SK-N-SH treated with all-trans-retinoic acid at 6 μM for 48 hours (cell line): Measurements from ENCODE around the gene FLT3LG.

Experiments used
- PATZ1 ChIP-seq: fragments of 250-450 bp; sonication (Bioruptor Pico); IDR thresholded peaks from 2 replicates; pipeline ENCODE4 v1.8.0; 2020; ENCODE audit warnings: mild to moderate bottlenecking, moderate library complexity, borderline replicate concordance
- RARB ChIP-seq: fragments of 250-450 bp; sonication (Bioruptor Pico); IDR thresholded peaks from 2 replicates; pipeline ENCODE4 v1.8.0; 2021; ENCODE audit warnings: mild to moderate bottlenecking, moderate library complexity
- TOX ChIP-seq: fragments of 250-450 bp; sonication (Bioruptor Pico); IDR thresholded peaks from 2 replicates; pipeline ENCODE4 v1.8.0; 2021; ENCODE audit warnings: mild to moderate bottlenecking, moderate library complexity, borderline replicate concordance
- ZFP30 ChIP-seq: fragments of 450-650 bp; formaldehyde crosslinking; IDR thresholded peaks from 2 replicates; pipeline ENCODE4 v1.5.0; 2022; ENCODE audit warnings: mild to moderate bottlenecking, moderate library complexity

- TF ChIP-seq PATZ1 (no peak), RARB (CRISPR knock-in tag) (no peak), TOX (no peak), ZFP30 (CRISPR knock-in tag) (no peak)
These were observed 26.3 kb upstream of the FLT3LG start for GRCh38 chr19:49447485-49448431.
